Fibroblast of lung (primary cell): ENCODE measurements around the gene TPSD1. TPM values are rescaled to one million over a fixed set of nuclear protein-coding genes. Genes with fewer than 3 reads are reported as not detected.

Source experiments
- DNase-seq, 2 donors: peaks; one replicate each; pipeline versions ENCODE4 v3.0.0 to v3.0.0-alpha.2; 2010; ENCODE audit warnings: low read depth in 2 of 2
- H2AFZ ChIP-seq: 2 replicates; pipeline ENCODE4 v1.5.1; 2012; ENCODE audit warnings: low read length, control low read depth, inconsistent platforms
- H3K27ac ChIP-seq: 2 replicates; pipeline ENCODE4 v1.5.1; 2011; ENCODE audit warnings: low read length, control low read depth; ENCODE audit not compliant: insufficient read depth
- H3K27me3 ChIP-seq: 2 replicates; pipeline ENCODE4 v1.5.1; 2011; ENCODE audit warnings: mild to moderate bottlenecking, low read length; ENCODE audit not compliant: control insufficient read depth, insufficient read depth
- H3K36me3 ChIP-seq: 2 replicates; pipeline ENCODE4 v1.5.1; 2011; ENCODE audit warnings: low read length; ENCODE audit not compliant: control insufficient read depth, insufficient read depth
- H3K4me1 ChIP-seq: 2 replicates; pipeline ENCODE4 v1.5.1; 2011; ENCODE audit warnings: low read length; ENCODE audit not compliant: control insufficient read depth, insufficient read depth; ENCODE audit errors: extremely low read depth
- H3K4me2 ChIP-seq: 2 replicates; pipeline ENCODE4 v1.5.1; 2011; ENCODE audit warnings: low read length, control low read depth; ENCODE audit not compliant: insufficient read depth; ENCODE audit errors: extremely low read depth
- H3K4me3 ChIP-seq, 4 experiments: fragments of 200-600 bp in 1 of 4; sonication (generic) in 1 of 4; replicated peaks in 1 of 4; 2 replicates each; pipeline ENCODE4 v1.5.1; 2011 to 2016; ENCODE audit warnings: low read length in 4 of 4, low read depth in 3 of 4, mild to moderate bottlenecking in 3 of 4, control low read depth in 2 of 4, inconsistent platforms in 1 of 4, mixed read lengths in 1 of 4; ENCODE audit not compliant: insufficient read depth in 1 of 4; ENCODE audit errors: control extremely low read depth in 1 of 4
- H3K79me2 ChIP-seq: 2 replicates; pipeline ENCODE4 v1.5.1; 2012; ENCODE audit warnings: mild to moderate bottlenecking, low read length, inconsistent platforms; ENCODE audit not compliant: control insufficient read depth, insufficient read depth
- H3K9ac ChIP-seq: 2 replicates; pipeline ENCODE4 v1.5.1; 2011; ENCODE audit warnings: mild to moderate bottlenecking, low read length, control low read depth; ENCODE audit not compliant: insufficient read depth
- H3K9me3 ChIP-seq: 2 replicates; pipeline ENCODE4 v1.5.1; 2012; ENCODE audit warnings: low read depth, low read length; ENCODE audit not compliant: control insufficient read depth, insufficient read depth
- H4K20me1 ChIP-seq: 2 replicates; pipeline ENCODE4 v1.5.1; 2011; ENCODE audit warnings: low read length; ENCODE audit not compliant: control insufficient read depth, insufficient read depth; ENCODE audit errors: extremely low read depth
- CTCF ChIP-seq, 2 donors: IDR thresholded peaks in 1 of 2; conservative IDR thresholded peaks in 1 of 2; 1 replicate in 1 of 2; 2 replicates in 1 of 2; pipeline ENCODE4 v1.5.1; 2011 to 2012; ENCODE audit warnings: low read length in 2 of 2, control low read depth in 1 of 2, inconsistent platforms in 1 of 2, low read depth in 1 of 2, mild to moderate bottlenecking in 1 of 2
- EZH2 ChIP-seq: IDR thresholded peaks from 2 replicates; pipeline ENCODE4 v1.5.1; 2012; ENCODE audit warnings: low read length, control low read depth, mild to moderate bottlenecking; ENCODE audit errors: missing control alignments
- polyA plus RNA-seq, 2 donors: library from polyadenylated mRNA; depleted of rRNA in 1 of 2; stranded (reverse) in 1 of 2; unstranded in 1 of 2; fragments of >200 nt; gene quantifications; 2 replicates each; pipeline ENCODE4 v1.2.1, GENCODE V29; 2011 to 2012; ENCODE audit warnings: missing spikeins in 1 of 2
- total RNA-seq: library from RNA; depleted of rRNA; stranded (reverse); fragments of >200 nt; gene quantifications from 2 replicates; pipeline ENCODE4 v1.2.1, GENCODE V29; 2014

The TPSD1 gene
- total and polyA plus RNA-seq, 2 donors (not counting 1 experiment from before 2014, with no cell fraction given): not detected

GRCh38 chr16:1280783-1281182 is 24.9 kb downstream of the TPSD1 start:
- TF ChIP-seq EZH2 (no peak), CTCF (conservative IDR thresholded peaks at IDR 0.05 in 1 of 2, IDR thresholded peaks at IDR 0.05 in 1 of 2; ENCODE audit: low read depth in 1 of 2, low read length in 2 of 2) (no peak)
- DNase-seq: no peak
- Histone ChIP-seq H2AFZ (no peak overlapping the region), H3K4me1 (no peaks in the 10 kb centered on the region), H4K20me1 (no peaks in the 10 kb centered on the region), H3K9me3 (no peaks in the 10 kb centered on the region), H3K4me3 (no peak overlapping the region), H3K9ac (no peak overlapping the region), H3K4me2 (no peak overlapping the region), H3K27ac (no peak overlapping the region), H3K79me2 (no peaks in the 10 kb centered on the region), H3K36me3 (no peaks in the 10 kb centered on the region), H3K27me3 (peaks cover 4% of the 10 kb centered on the region)

- peaks cover 4% of the 10 kb centered on the region for H3K27me3 ChIP-seq
- H3K27ac ChIP-seq: no peak overlapping the region
- no peaks in the 10 kb centered on the region for H3K9me3 ChIP-seq
- no peak for DNase-seq
- no peak overlapping the region for H3K9ac ChIP-seq
- H4K20me1 ChIP-seq: no peaks in the 10 kb centered on the region
- no peaks in the 10 kb centered on the region for H3K79me2 ChIP-seq
- no peaks in the 10 kb centered on the region for H3K36me3 ChIP-seq
- TF ChIP-seq EZH2: no peak
- TF ChIP-seq CTCF (conservative IDR thresholded peaks at IDR 0.05 in 1 of 2, IDR thresholded peaks at IDR 0.05 in 1 of 2; ENCODE audit: low read depth in 1 of 2, low read length in 2 of 2): no peak
- H3K4me3 ChIP-seq: no peak overlapping the region
- no peak overlapping the region for H2AFZ ChIP-seq
- H3K4me1 ChIP-seq: no peaks in the 10 kb centered on the region
- H3K4me2 ChIP-seq: no peak overlapping the region
Measured at GRCh38 chr16:1281517-1281916, 25.6 kb downstream of the TPSD1 start.

GRCh38 chr16:1282324-1282973 is 26.6 kb downstream of the TPSD1 start:
- no peaks in the 10 kb centered on the region for H4K20me1 ChIP-seq
- H3K27me3 ChIP-seq: peaks cover 5% of the 10 kb centered on the region
- H3K9ac ChIP-seq: no peak overlapping the region

More at GRCh38 chr16:1282324-1282973, 26.6 kb downstream of the TPSD1 start:
- Histone ChIP-seq H3K36me3 (no peaks in the 10 kb centered on the region), H3K27ac (no peak overlapping the region), H3K4me1 (no peaks in the 10 kb centered on the region), H3K9me3 (no peaks in the 10 kb centered on the region), H3K4me2 (no peak overlapping the region), H2AFZ (no peak overlapping the region), H3K79me2 (no peaks in the 10 kb centered on the region), H3K4me3 (no peak overlapping the region)
- no peak for DNase-seq
- no peak for TF ChIP-seq EZH2
- no peak for TF ChIP-seq CTCF (conservative IDR thresholded peaks at IDR 0.05 in 1 of 2, IDR thresholded peaks at IDR 0.05 in 1 of 2; ENCODE audit: low read depth in 1 of 2, low read length in 2 of 2)
